GM12872 (cell line): ENCODE measurements around the gene AANAT.

ENCODE experiments used
- TF ChIP-seq, protein P1 (sequence below): IDR thresholded peaks from 3 replicates; pipeline ENCODE4 v1.5.1; 2011; ENCODE audit warnings: low read depth, mild to moderate bottlenecking, low read length, moderate library complexity; ENCODE audit not compliant: insufficient read depth

Gene AANAT

DNA sequence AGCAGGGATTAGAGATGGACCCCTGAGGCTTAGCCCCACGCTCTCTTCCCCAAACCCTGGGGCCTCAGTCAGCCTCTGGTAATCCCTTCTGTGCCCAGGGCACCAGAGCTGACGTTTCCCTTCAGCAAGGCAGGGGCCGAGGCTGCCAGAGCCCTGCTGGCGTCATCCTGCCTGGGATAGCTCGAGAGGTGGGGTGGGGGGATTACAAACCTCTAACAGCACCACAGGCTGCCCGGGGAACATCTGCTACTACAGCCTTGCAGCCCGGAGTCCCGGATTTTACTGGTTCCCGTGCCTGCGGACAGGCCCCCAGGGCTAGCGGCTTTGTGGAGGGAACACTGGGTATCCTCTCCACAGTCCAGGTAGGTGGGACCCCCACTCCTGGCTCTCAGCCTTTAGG lies at the start of gene AANAT:
TSS of gene AANAT (plus strand) at position 238 of the 400 bp plus-strand sequence. CDS start 1,144 bp downstream, outside the sequence.
- TF ChIP-seq, protein P1, sequence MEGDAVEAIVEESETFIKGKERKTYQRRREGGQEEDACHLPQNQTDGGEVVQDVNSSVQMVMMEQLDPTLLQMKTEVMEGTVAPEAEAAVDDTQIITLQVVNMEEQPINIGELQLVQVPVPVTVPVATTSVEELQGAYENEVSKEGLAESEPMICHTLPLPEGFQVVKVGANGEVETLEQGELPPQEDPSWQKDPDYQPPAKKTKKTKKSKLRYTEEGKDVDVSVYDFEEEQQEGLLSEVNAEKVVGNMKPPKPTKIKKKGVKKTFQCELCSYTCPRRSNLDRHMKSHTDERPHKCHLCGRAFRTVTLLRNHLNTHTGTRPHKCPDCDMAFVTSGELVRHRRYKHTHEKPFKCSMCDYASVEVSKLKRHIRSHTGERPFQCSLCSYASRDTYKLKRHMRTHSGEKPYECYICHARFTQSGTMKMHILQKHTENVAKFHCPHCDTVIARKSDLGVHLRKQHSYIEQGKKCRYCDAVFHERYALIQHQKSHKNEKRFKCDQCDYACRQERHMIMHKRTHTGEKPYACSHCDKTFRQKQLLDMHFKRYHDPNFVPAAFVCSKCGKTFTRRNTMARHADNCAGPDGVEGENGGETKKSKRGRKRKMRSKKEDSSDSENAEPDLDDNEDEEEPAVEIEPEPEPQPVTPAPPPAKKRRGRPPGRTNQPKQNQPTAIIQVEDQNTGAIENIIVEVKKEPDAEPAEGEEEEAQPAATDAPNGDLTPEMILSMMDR: no peak

DNA sequence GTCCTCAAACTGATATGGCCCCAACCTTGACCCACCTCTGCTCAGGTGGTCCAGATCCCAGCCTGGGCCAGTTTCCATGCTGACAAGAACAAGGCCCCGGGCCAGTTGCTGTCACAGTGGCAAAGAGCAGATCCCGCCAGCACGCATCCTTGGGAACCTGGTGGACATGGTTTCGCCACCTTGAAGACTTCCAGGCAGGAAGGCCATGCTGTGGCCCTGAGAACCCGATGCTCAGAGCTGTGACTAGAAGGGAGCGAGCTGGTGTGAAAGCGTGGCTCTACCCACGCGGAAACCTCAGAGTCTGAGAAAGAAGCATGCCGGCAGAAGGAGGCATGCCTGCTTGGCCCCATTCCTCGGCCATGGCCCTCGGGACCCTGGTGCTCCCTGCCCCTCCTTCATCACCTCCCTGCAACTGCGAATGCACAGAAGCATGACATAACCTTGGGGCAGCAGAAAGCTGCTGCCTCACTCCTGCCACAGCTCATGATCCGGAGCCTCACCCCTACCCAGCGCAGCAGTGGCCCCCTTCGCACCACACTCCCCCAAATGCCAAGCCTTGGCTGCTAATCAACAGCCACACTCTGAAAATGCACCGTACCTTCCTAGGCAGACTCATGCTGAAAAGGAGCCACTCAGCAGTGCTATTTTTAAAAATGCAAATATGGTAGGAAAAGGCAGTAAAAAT lies 47.7 kb upstream of the AANAT start:
- TF ChIP-seq, protein P1: no peak

DNA sequence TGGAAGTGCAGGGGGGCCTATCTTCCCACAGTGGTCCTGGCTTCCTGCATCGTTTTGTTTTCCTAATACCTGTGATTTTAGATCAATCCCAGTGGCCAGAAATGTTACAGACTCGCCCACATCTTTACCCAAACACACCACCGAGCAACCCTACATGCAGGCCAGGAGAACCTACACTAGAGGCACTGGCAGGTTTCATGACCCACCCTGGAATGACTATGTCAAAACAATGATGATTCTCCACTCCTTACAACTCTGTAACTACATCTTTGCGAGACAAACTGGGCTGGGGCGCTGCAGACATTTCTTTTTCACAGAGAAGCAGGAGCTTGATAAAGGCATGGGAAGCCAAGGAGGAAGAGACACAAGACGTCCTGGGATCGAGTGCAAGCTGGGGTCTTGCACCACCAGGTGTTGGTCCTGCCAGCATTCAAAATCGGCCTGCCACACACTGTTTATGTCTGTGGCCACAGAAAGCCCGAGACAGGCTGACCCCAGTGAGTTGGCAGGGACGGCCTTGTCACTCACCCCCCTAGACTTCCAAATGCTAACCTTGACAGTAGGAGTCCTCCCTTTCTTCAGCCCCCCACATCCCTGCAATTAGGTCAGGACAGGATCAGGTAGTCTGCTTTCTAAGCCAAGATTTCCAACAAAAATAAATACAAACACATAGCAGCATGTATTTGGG lies 46.9 kb upstream of the AANAT start:
- TF ChIP-seq, protein P1: no peak

DNA sequence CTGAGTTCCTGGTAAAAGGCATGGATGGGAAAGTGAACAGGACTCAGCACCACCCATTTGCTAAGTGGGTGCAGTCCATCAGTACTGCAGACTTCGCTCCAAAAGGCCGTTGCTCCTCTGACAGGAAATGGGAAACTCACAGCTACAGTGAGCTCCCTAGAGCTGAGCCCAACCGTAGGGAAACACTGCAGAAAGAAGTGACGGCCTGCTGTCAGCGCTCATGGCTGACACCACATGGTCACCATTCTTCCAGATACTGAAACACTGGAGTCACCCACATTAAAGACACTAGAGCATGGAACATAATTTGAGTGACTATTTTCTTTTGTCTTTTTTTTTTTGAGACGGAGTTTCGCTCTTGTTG lies 46.4 kb upstream of the AANAT start:
- TF ChIP-seq, protein P1: no peak

DNA sequence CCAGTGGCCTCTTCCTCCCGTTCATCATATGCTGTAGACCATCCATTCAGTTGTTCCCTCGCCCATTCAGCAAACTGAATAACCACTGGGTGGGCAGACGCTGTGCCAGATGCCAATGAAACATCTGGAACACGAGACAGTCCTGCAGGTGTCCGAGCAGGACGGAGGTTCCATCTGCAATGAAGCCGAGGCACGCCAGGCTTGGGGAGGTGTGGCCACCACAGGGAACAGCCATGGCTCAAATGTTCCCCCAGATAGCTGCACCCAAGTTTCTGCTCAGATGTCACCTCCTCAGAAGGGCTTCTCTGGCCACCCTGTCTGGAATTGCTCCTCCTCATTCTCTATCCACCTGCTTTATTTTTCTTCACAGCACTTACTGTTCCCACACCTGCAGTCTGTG lies 45.0 kb upstream of the AANAT start:
- TF ChIP-seq, protein P1: no peak

DNA sequence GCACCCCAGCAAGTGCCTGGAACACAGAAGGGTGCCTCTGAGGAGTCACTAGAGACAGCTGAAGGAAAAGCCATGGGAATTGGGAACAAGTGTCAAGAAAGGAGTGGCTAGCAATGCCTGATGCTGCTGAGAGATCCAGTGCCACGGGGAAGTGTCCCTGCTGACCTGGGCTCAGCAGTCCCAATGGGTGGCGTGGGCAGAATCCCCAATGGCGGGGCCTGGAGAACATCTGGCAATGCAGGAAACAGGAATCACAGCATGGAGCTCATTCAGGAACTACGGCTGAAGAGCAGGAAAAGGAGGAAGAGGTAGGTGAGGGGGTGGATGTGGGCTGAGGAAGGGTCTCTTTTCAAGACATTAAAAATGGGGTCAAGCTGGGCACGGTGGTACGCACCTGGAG lies 44.5 kb upstream of the AANAT start:
- TF ChIP-seq, protein P1: no peak

DNA sequence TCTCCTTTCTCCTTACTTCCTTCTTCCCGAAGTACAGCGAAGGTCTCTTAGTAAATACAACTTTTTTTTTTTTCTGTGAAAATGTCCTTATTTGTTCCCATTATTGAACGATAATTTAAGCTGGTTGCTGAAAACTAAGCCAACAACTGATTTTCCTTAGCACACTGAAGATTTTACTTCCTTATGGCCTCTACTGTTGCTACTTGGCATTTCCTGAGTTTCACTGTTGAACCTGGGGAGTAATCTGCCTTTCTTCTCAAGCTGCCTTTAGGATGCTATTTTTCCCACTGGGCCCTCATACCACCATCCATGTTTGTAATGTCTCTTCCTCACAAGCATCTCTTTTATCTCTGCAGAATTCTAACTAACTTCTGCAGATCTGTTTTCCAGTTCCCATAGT lies 40.5 kb upstream of the AANAT start:
- TF ChIP-seq, protein P1: no peak
